SU-DHL-6 (cell line): ENCODE results near the gene MAP2K7.

Experiments
- H2AFZ ChIP-seq: fragments of 200-600 bp; sonication (generic); 2 replicates; pipeline ENCODE4 v1.6.1; 2014; ENCODE audit warnings: low read depth, mild to moderate bottlenecking, moderate library complexity, mixed read lengths, antibody characterized with exemption, low read length; ENCODE audit not compliant: severe bottlenecking
- H3F3A ChIP-seq: fragments of 200-600 bp; shearing (Covaris generic); 2 replicates; pipeline ENCODE4 v1.6.0; 2016; ENCODE audit warnings: antibody characterized with exemption, mild to moderate bottlenecking; ENCODE audit not compliant: insufficient read depth
- H3K27ac ChIP-seq: fragments of 200-600 bp; sonication (generic); 2 replicates; pipeline ENCODE4 v1.5.1; 2016; ENCODE audit warnings: low read depth, mild to moderate bottlenecking, low read length, moderate library complexity, mixed read lengths
- H3K27me3 ChIP-seq: fragments of 200-600 bp; sonication (generic), shearing (Covaris generic); 2 replicates; pipeline ENCODE4 v1.6.0; 2014; ENCODE audit warnings: mild to moderate bottlenecking, low read length
- H3K36me3 ChIP-seq: fragments of 200-600 bp; sonication (generic); 2 replicates; pipeline ENCODE4 v1.6.1; 2014; ENCODE audit warnings: mild to moderate bottlenecking, low read length, mixed read lengths
- H3K4me2 ChIP-seq: fragments of 300-600, 200-600 bp; shearing (Covaris generic), sonication (generic); 2 replicates; pipeline ENCODE4 v1.6.0; 2014; ENCODE audit warnings: low read length, low read depth, mild to moderate bottlenecking; ENCODE audit not compliant: poor library complexity, severe bottlenecking
- H3K4me3 ChIP-seq: fragments of 200-600 bp; sonication (generic); 2 replicates; pipeline ENCODE4 v1.5.1; 2014; ENCODE audit warnings: antibody characterized with exemption, low read length, mild to moderate bottlenecking, mixed read lengths; ENCODE audit not compliant: insufficient read depth, poor library complexity, severe bottlenecking
- H3K79me2 ChIP-seq: fragments of 200-600 bp; sonication (generic); 2 replicates; pipeline ENCODE4 v1.6.1; 2014; ENCODE audit warnings: mild to moderate bottlenecking, low read length, moderate library complexity; ENCODE audit not compliant: insufficient read depth
- H3K9ac ChIP-seq: fragments of 200-600 bp; sonication (generic); 2 replicates; pipeline ENCODE4 v1.7.0; 2014; ENCODE audit warnings: mild to moderate bottlenecking, low read length
- H3K9me2 ChIP-seq: fragments of 200-600 bp; sonication (generic); replicated peaks from 2 replicates; pipeline ENCODE4 v1.6.1; 2014; ENCODE audit warnings: low read length; ENCODE audit not compliant: insufficient read depth
- H3K9me3 ChIP-seq: fragments of 200-600 bp; sonication (generic); 2 replicates; pipeline ENCODE4 v1.6.1; 2014; ENCODE audit warnings: low read length, mixed read lengths; ENCODE audit not compliant: insufficient read depth
- H4K20me1 ChIP-seq: fragments of 200-600 bp; sonication (generic); 2 replicates; pipeline ENCODE4 v1.6.1; 2014; ENCODE audit warnings: low read depth, mild to moderate bottlenecking, antibody characterized with exemption, low read length, moderate library complexity, mixed read lengths
- EZH2phosphoT487 ChIP-seq: fragments of 200-600 bp; sonication (generic), shearing (Covaris generic); conservative IDR thresholded peaks from 2 replicates; pipeline ENCODE4 v1.6.1; 2018; ENCODE audit warnings: mild to moderate bottlenecking, antibody characterized with exemption, low read length, moderate library complexity, mixed read lengths
- TF ChIP-seq, protein P1 (sequence below): fragments of 200-600 bp; sonication (generic); IDR thresholded peaks from one replicate; pipeline ENCODE4 v1.5.1; 2017; ENCODE audit warnings: antibody characterized with exemption, mild to moderate bottlenecking, low read length, moderate library complexity; ENCODE audit not compliant: insufficient read depth, poor library complexity, severe bottlenecking

MAP2K7 gene

DNA sequence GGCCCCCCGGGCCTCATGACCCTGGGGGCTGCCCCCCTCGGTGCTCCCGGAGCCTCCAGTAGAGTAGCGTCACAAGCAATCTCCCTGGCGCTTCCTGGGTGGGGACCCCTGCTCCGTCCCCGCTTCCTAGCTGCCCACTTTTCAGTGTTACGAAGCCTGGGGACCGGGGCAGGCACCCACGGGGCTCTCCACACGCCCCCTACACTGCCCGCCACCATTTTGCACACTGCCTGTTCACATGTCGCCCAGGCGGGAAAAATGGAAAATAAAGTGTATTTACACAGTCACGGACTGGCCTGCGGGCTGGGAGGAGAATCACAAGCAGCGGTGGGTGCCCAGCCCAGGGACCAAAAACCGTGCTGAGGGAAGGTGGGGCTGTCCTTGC, 39.0 kb upstream of the MAP2K7 start:
- no peaks in the 10 kb centered on the region for H3K27me3 ChIP-seq
- no peaks in the 10 kb centered on the region for H3K36me3 ChIP-seq
- H3K9me3 ChIP-seq, result no peaks in the 10 kb centered on the region
- H3K27ac ChIP-seq, result no peak overlapping the region
- no peaks in the 10 kb centered on the region for H3F3A ChIP-seq
- no peak overlapping the region for H3K4me2 ChIP-seq
- H4K20me1 ChIP-seq, result no peaks in the 10 kb centered on the region
- no peak overlapping the region for H3K4me3 ChIP-seq
- no peaks in the 10 kb centered on the region for H3K9me2 ChIP-seq
- H3K79me2 ChIP-seq, result no peaks in the 10 kb centered on the region
- H2AFZ ChIP-seq, result no peak overlapping the region
- no peak for TF ChIP-seq EZH2phosphoT487
- TF ChIP-seq, protein P1, sequence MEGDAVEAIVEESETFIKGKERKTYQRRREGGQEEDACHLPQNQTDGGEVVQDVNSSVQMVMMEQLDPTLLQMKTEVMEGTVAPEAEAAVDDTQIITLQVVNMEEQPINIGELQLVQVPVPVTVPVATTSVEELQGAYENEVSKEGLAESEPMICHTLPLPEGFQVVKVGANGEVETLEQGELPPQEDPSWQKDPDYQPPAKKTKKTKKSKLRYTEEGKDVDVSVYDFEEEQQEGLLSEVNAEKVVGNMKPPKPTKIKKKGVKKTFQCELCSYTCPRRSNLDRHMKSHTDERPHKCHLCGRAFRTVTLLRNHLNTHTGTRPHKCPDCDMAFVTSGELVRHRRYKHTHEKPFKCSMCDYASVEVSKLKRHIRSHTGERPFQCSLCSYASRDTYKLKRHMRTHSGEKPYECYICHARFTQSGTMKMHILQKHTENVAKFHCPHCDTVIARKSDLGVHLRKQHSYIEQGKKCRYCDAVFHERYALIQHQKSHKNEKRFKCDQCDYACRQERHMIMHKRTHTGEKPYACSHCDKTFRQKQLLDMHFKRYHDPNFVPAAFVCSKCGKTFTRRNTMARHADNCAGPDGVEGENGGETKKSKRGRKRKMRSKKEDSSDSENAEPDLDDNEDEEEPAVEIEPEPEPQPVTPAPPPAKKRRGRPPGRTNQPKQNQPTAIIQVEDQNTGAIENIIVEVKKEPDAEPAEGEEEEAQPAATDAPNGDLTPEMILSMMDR, result no peak
- no peak overlapping the region for H3K9ac ChIP-seq

DNA sequence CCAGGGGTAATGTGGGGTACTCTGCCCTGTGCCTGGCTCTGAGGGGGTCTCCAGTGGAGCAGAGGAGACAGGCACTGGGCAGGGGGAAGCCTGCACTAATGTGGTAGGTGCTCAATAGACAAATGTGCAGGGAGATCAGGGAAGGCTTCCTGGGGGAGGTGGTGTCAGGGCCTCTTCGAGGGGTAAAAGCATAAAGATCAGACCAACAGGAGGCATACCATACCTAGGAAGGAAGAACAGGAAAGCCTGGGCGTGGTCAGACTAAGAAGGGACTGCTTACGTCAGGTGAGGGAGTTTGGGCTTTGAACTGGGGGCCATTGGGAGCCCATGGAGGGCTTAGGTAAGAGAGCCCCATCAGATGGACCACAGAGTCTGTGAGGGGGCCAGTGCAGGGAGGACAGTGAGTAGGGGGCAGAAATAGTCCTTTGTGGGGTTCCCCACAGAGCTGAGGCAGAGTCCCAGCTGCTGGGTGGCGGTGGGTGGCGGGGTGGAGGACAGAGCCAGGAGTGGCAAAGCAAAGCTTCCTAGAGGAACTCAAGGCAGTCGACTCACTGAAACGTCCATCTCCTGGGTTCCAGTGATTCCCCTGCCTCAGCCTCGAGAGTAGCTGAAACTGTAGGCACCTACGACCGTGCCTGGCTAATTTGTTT, 38.3 kb upstream of the MAP2K7 start:
- no peaks in the 10 kb centered on the region for H3K27me3 ChIP-seq
- H3K36me3 ChIP-seq, result no peaks in the 10 kb centered on the region
- no peaks in the 10 kb centered on the region for H4K20me1 ChIP-seq
- H3K9me2 ChIP-seq, result no peaks in the 10 kb centered on the region
- TF ChIP-seq EZH2phosphoT487, result no peak
- TF ChIP-seq, protein P1, result no peak
- no peak overlapping the region for H3K4me2 ChIP-seq
- no peaks in the 10 kb centered on the region for H3F3A ChIP-seq
- H3K27ac ChIP-seq, result no peak overlapping the region
- no peaks in the 10 kb centered on the region for H3K9me3 ChIP-seq
- no peak overlapping the region for H3K9ac ChIP-seq
- H2AFZ ChIP-seq, result no peak overlapping the region
- H3K79me2 ChIP-seq, result no peaks in the 10 kb centered on the region
- H3K4me3 ChIP-seq, result no peak overlapping the region

DNA sequence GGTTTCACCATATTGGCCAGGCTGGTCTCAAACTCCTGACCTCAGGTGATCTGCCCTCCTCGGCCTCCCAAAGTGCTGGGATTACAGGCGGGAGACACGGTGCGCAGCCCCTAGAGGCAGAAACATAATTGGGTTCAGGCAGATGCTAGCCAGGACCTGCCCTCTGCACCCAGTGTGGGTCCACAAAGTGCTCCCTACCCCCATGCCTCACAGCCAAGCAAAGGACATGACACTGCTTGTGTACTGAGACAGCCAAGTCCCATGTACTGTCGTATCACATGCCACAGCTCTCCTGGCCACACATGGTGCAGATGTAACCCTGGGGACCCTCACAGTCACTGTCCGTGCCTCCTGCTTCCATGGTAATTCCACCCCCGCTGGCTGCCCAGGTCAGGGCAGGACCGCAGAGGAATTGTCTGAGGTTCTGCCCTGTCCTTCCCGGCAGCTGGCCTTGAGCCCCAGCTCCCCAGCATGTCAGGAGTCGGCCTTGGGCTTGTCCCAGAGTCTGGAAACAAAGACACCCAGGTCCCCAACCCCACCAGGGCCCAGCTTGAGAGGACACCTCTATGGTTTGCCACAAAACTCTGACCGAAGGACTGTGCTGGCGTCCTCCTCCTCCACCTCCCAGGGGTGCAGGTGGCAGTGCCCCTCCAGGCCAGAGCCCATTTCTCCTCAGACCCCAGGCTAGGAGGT, 37.1 kb upstream of the MAP2K7 start:
- Histone ChIP-seq H4K20me1 (no peaks in the 10 kb centered on the region), H3K9me2 (no peaks in the 10 kb centered on the region), H3K27ac (no peak overlapping the region), H3K79me2 (no peaks in the 10 kb centered on the region), H3K4me2 (no peak overlapping the region), H3K36me3 (no peaks in the 10 kb centered on the region), H3K27me3 (no peaks in the 10 kb centered on the region), H3K4me3 (no peak overlapping the region), H3K9ac (no peak overlapping the region), H3F3A (peaks cover 9% of the 10 kb centered on the region), H3K9me3 (no peaks in the 10 kb centered on the region), H2AFZ (no peak overlapping the region)
- TF ChIP-seq, protein P1, result no peak
- TF ChIP-seq EZH2phosphoT487, result no peak
